GM23338 (cell line): ENCODE measurements around the gene CDYL2. TPM values are rescaled to one million over a fixed set of nuclear protein-coding genes. Genes with fewer than 3 reads are reported as not detected.

Experiments
- ATAC-seq: fragments of 200-7000 bp; cut with Tn5 transposase; 3 replicates; pipeline ENCODE4 v1.9.1; 2020
- DNase-seq: peaks from one replicate; pipeline ENCODE4 v3.0.0-alpha.2; 2015; ENCODE audit warnings: low spot score
- H2AFZ ChIP-seq: fragments of 200-600 bp; sonication (generic); 2 replicates; pipeline ENCODE4 v1.8.0; 2016; ENCODE audit warnings: antibody characterized with exemption, mild to moderate bottlenecking, moderate library complexity
- H3F3A ChIP-seq: fragments of 200-600 bp; sonication (generic); replicated peaks from 2 replicates; pipeline ENCODE4 v1.8.0; 2017; ENCODE audit warnings: antibody characterized with exemption, mixed run types, low read depth
- H3K27ac ChIP-seq: fragments of 200-600 bp; sonication (generic); 2 replicates; pipeline ENCODE4 v1.6.1; 2016; ENCODE audit warnings: low read depth
- H3K27me3 ChIP-seq: fragments of 200-600 bp; sonication (generic); 2 replicates; pipeline ENCODE4 v1.8.0; 2016; ENCODE audit warnings: mild to moderate bottlenecking, mixed run types, moderate library complexity; ENCODE audit not compliant: insufficient read depth
- H3K36me3 ChIP-seq: fragments of 200-600 bp; sonication (generic); 2 replicates; pipeline ENCODE4 v1.8.0; 2016; ENCODE audit warnings: mild to moderate bottlenecking; ENCODE audit not compliant: insufficient read depth
- H3K4me1 ChIP-seq: fragments of 200-600 bp; sonication (generic); 2 replicates; pipeline ENCODE4 v1.8.0; 2016; ENCODE audit warnings: mild to moderate bottlenecking, moderate library complexity; ENCODE audit not compliant: insufficient read depth
- H3K4me2 ChIP-seq: fragments of 200-600 bp; sonication (generic); 2 replicates; pipeline ENCODE4 v1.7.1; 2017; ENCODE audit warnings: mixed run types
- H3K4me3 ChIP-seq: fragments of 200-600 bp; sonication (generic); 2 replicates; pipeline ENCODE4 v1.6.1; 2016; ENCODE audit warnings: mixed run types
- H3K79me2 ChIP-seq: fragments of 200-600 bp; sonication (generic); replicated peaks from 2 replicates; pipeline ENCODE4 v1.8.0; 2017; ENCODE audit warnings: mild to moderate bottlenecking; ENCODE audit not compliant: insufficient read depth
- H3K9me2 ChIP-seq: fragments of 200-600 bp; sonication (generic); 2 replicates; pipeline ENCODE4 v1.8.0; 2017; ENCODE audit not compliant: insufficient read depth
- H4K20me1 ChIP-seq: fragments of 200-600 bp; sonication (generic); replicated peaks from 2 replicates; pipeline ENCODE4 v1.8.0; 2017; ENCODE audit warnings: mild to moderate bottlenecking; ENCODE audit not compliant: insufficient read depth
- H3K27ac Mint-ChIP-seq: 2 replicates; pipeline ENCODE4 v1.8.0; 2020; ENCODE audit warnings: inconsistent platforms, mild to moderate bottlenecking, moderate library complexity, mixed read lengths
- H3K27me3 Mint-ChIP-seq: 3 replicates; pipeline ENCODE4 v1.8.0; 2022; ENCODE audit warnings: low read depth, mild to moderate bottlenecking, moderate library complexity, mixed read lengths, inconsistent platforms; ENCODE audit not compliant: insufficient read depth, poor library complexity
- H3K36me3 Mint-ChIP-seq: 3 replicates; pipeline ENCODE4 v1.8.0; 2021; ENCODE audit warnings: low read depth, mild to moderate bottlenecking, inconsistent platforms, moderate library complexity, mixed read lengths
- H3K4me1 Mint-ChIP-seq: 3 replicates; pipeline ENCODE4 v1.8.0; 2020; ENCODE audit warnings: mild to moderate bottlenecking, inconsistent platforms, mixed read lengths
- H3K4me3 Mint-ChIP-seq: 3 replicates; pipeline ENCODE4 v1.8.0; 2021; ENCODE audit warnings: moderate library complexity, mild to moderate bottlenecking, inconsistent platforms, mixed read lengths
- H3K9me3 Mint-ChIP-seq: 3 replicates; pipeline ENCODE4 v1.8.0; 2020; ENCODE audit warnings: moderate library complexity, mild to moderate bottlenecking, inconsistent platforms, mixed read lengths
- CREB1 ChIP-seq: fragments of 250-450 bp; sonication (Bioruptor Pico); IDR thresholded peaks from 2 replicates; pipeline ENCODE4 v1.5.0; 2020; ENCODE audit warnings: low read depth, mild to moderate bottlenecking, moderate library complexity
- EZH2 ChIP-seq: fragments of 200-600 bp; sonication (generic); IDR thresholded peaks from one replicate; pipeline ENCODE4 v1.8.0; 2017; ENCODE audit warnings: antibody characterized with exemption, mild to moderate bottlenecking, low read depth; ENCODE audit not compliant: unreplicated experiment
- EZH2phosphoT487 ChIP-seq: fragments of 200-600 bp; sonication (generic); IDR thresholded peaks from one replicate; pipeline ENCODE4 v1.8.1; 2018; ENCODE audit warnings: antibody characterized with exemption; ENCODE audit not compliant: unreplicated experiment
- JUNB ChIP-seq: IDR thresholded peaks from one replicate; pipeline ENCODE4 v1.6.1; 2016; ENCODE audit warnings: antibody characterized with exemption; ENCODE audit not compliant: unreplicated experiment
- NANOG ChIP-seq: IDR thresholded peaks from 2 replicates; pipeline ENCODE4 v1.6.1; 2016; ENCODE audit warnings: antibody characterized with exemption, borderline replicate concordance
- POLR2AphosphoS5 ChIP-seq: IDR thresholded peaks from 2 replicates; pipeline ENCODE4 v1.6.1; 2016; ENCODE audit warnings: antibody characterized with exemption, low read depth
- STAT1 ChIP-seq: IDR thresholded peaks from one replicate; pipeline ENCODE4 v1.6.1; 2016; ENCODE audit warnings: antibody characterized with exemption; ENCODE audit not compliant: unreplicated experiment
- ZNF114 ChIP-seq: fragments of 250-450 bp; sonication (Bioruptor Pico); IDR thresholded peaks from 2 replicates; pipeline ENCODE4 v1.5.0; 2020; ENCODE audit warnings: mild to moderate bottlenecking, moderate library complexity
- ZNF331 ChIP-seq: fragments of 250-450 bp; sonication (Bioruptor Pico); IDR thresholded peaks from 2 replicates; pipeline ENCODE4 v1.5.0; 2020; ENCODE audit warnings: low read depth, mild to moderate bottlenecking, moderate library complexity
- polyA plus RNA-seq: library from polyadenylated mRNA; unstranded; fragments of >200 nt; fragmentation: Nextera tagmentation; extraction: Ambion mirVana; gene quantifications from 2 replicates; pipeline ENCODE4 v1.2.1, GENCODE V29; 2016
- total RNA-seq: library from RNA; depleted of rRNA; stranded (reverse); fragments of >200 nt; shearing (Covaris generic); gene quantifications from 2 replicates; pipeline ENCODE4 v1.2.3, GENCODE V29; 2014
- TF ChIP-seq, protein P1 (sequence below): IDR thresholded peaks from 2 replicates; pipeline ENCODE4 v1.6.1; 2016; ENCODE audit warnings: antibody characterized with exemption
- TF ChIP-seq, protein P2 (sequence below): IDR thresholded peaks from one replicate; pipeline ENCODE4 v1.6.1; 2018; ENCODE audit warnings: antibody characterized with exemption; ENCODE audit not compliant: unreplicated experiment
- TF ChIP-seq, protein P3 (sequence below): fragments of 250-450 bp; sonication (Bioruptor Pico); IDR thresholded peaks from 2 replicates; pipeline ENCODE4 v1.5.0; 2020; ENCODE audit warnings: mild to moderate bottlenecking, moderate library complexity
- TF ChIP-seq, protein P4 (sequence below), 2 experiments: fragments of 200-600 bp in 1 of 2; sonication (generic) in 1 of 2; conservative IDR thresholded peaks; 2 replicates each; pipeline versions ENCODE4 v1.5.1 to v1.6.1; 2016 to 2017; ENCODE audit warnings: antibody characterized with exemption in 2 of 2, low read depth in 2 of 2, mild to moderate bottlenecking in 2 of 2, moderate library complexity in 1 of 2

Gene CDYL2
- total and polyA plus RNA-seq, 2 experiments from 2014 or later, result 0.82 to 4.3 TPM

DNA sequence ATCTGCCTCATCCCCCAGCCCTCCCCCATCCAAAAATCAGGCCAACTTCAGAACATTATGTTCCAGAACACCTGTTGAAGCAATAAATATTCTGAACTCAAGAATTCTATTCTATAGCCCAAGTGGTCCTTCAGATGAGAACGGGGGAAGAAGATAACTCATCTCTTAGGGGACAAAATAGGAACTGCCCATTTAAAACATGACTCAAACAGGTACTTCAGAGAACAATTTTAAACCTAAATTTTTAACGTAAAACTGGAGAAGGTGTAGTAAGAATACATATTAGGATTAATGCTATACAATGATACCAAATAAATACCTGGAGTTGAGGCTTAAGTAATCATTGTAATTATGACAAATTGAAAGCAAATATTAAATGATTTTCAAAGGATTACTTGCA lies 112.1 kb downstream of the CDYL2 start:
- Histone ChIP-seq H3F3A (no peaks in the 10 kb centered on the region), H4K20me1 (peaks cover 6% of the 10 kb centered on the region; the same call in 1 of the 2 replicates), H3K4me1 (no peaks in the 10 kb centered on the region), H2AFZ (no peak overlapping the region), H3K4me2 (no peak overlapping the region), H3K9me2 (0 out of 2 replicates have a peak, but pooled peaks cover 5% of the 10 kb centered on the region), H3K4me3 (no peak overlapping the region), H3K79me2 (no peaks in the 10 kb centered on the region), H3K27ac (no peak overlapping the region), H3K27me3 (no peaks in the 10 kb centered on the region), H3K36me3 (no peaks in the 10 kb centered on the region)
- Mint-ChIP-seq H3K4me1 (peaks cover 9% of the 10 kb centered on the region), H3K27ac (no peak overlapping the region), H3K9me3 (no peaks in the 10 kb centered on the region), H3K27me3 (peaks cover 2% of the 10 kb centered on the region), H3K4me3 (no peak overlapping the region), H3K36me3 (no peaks in the 10 kb centered on the region)
- DNase-seq (no peak), ATAC-seq (no peak)
- TF ChIP-seq STAT1 (no peak), CREB1 (no peak), ZNF114 (no peak), POLR2AphosphoS5 (no peak), JUNB (no peak), EZH2phosphoT487 (no peak), EZH2 (no peak), NANOG (no peak), ZNF331 (no peak)
- TF ChIP-seq, protein P1, sequence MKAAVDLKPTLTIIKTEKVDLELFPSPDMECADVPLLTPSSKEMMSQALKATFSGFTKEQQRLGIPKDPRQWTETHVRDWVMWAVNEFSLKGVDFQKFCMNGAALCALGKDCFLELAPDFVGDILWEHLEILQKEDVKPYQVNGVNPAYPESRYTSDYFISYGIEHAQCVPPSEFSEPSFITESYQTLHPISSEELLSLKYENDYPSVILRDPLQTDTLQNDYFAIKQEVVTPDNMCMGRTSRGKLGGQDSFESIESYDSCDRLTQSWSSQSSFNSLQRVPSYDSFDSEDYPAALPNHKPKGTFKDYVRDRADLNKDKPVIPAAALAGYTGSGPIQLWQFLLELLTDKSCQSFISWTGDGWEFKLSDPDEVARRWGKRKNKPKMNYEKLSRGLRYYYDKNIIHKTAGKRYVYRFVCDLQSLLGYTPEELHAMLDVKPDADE, result no peak
- TF ChIP-seq, protein P2, sequence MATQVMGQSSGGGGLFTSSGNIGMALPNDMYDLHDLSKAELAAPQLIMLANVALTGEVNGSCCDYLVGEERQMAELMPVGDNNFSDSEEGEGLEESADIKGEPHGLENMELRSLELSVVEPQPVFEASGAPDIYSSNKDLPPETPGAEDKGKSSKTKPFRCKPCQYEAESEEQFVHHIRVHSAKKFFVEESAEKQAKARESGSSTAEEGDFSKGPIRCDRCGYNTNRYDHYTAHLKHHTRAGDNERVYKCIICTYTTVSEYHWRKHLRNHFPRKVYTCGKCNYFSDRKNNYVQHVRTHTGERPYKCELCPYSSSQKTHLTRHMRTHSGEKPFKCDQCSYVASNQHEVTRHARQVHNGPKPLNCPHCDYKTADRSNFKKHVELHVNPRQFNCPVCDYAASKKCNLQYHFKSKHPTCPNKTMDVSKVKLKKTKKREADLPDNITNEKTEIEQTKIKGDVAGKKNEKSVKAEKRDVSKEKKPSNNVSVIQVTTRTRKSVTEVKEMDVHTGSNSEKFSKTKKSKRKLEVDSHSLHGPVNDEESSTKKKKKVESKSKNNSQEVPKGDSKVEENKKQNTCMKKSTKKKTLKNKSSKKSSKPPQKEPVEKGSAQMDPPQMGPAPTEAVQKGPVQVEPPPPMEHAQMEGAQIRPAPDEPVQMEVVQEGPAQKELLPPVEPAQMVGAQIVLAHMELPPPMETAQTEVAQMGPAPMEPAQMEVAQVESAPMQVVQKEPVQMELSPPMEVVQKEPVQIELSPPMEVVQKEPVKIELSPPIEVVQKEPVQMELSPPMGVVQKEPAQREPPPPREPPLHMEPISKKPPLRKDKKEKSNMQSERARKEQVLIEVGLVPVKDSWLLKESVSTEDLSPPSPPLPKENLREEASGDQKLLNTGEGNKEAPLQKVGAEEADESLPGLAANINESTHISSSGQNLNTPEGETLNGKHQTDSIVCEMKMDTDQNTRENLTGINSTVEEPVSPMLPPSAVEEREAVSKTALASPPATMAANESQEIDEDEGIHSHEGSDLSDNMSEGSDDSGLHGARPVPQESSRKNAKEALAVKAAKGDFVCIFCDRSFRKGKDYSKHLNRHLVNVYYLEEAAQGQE, result no peak
- TF ChIP-seq, protein P3, sequence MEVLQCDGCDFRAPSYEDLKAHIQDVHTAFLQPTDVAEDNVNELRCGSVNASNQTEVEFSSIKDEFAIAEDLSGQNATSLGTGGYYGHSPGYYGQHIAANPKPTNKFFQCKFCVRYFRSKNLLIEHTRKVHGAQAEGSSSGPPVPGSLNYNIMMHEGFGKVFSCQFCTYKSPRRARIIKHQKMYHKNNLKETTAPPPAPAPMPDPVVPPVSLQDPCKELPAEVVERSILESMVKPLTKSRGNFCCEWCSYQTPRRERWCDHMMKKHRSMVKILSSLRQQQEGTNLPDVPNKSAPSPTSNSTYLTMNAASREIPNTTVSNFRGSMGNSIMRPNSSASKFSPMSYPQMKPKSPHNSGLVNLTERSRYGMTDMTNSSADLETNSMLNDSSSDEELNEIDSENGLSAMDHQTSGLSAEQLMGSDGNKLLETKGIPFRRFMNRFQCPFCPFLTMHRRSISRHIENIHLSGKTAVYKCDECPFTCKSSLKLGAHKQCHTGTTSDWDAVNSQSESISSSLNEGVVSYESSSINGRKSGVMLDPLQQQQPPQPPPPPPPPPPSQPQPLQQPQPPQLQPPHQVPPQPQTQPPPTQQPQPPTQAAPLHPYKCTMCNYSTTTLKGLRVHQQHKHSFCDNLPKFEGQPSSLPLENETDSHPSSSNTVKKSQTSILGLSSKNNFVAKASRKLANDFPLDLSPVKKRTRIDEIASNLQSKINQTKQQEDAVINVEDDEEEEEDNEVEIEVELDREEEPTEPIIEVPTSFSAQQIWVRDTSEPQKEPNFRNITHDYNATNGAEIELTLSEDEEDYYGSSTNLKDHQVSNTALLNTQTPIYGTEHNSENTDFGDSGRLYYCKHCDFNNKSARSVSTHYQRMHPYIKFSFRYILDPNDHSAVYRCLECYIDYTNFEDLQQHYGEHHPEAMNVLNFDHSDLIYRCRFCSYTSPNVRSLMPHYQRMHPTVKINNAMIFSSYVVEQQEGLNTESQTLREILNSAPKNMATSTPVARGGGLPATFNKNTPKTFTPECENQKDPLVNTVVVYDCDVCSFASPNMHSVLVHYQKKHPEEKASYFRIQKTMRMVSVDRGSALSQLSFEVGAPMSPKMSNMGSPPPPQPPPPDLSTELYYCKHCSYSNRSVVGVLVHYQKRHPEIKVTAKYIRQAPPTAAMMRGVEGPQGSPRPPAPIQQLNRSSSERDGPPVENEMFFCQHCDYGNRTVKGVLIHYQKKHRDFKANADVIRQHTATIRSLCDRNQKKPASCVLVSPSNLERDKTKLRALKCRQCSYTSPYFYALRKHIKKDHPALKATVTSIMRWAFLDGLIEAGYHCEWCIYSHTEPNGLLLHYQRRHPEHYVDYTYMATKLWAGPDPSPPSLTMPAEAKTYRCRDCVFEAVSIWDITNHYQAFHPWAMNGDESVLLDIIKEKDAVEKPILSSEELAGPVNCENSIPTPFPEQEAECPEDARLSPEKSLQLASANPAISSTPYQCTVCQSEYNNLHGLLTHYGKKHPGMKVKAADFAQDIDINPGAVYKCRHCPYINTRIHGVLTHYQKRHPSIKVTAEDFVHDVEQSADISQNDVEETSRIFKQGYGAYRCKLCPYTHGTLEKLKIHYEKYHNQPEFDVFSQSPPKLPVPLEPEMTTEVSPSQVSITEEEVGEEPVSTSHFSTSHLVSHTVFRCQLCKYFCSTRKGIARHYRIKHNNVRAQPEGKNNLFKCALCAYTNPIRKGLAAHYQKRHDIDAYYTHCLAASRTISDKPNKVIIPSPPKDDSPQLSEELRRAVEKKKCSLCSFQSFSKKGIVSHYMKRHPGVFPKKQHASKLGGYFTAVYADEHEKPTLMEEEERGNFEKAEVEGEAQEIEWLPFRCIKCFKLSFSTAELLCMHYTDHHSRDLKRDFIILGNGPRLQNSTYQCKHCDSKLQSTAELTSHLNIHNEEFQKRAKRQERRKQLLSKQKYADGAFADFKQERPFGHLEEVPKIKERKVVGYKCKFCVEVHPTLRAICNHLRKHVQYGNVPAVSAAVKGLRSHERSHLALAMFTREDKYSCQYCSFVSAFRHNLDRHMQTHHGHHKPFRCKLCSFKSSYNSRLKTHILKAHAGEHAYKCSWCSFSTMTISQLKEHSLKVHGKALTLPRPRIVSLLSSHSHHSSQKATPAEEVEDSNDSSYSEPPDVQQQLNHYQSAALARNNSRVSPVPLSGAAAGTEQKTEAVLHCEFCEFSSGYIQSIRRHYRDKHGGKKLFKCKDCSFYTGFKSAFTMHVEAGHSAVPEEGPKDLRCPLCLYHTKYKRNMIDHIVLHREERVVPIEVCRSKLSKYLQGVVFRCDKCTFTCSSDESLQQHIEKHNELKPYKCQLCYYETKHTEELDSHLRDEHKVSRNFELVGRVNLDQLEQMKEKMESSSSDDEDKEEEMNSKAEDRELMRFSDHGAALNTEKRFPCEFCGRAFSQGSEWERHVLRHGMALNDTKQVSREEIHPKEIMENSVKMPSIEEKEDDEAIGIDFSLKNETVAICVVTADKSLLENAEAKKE (CRISPR knock-in tag), result no peak
- TF ChIP-seq, protein P4, sequence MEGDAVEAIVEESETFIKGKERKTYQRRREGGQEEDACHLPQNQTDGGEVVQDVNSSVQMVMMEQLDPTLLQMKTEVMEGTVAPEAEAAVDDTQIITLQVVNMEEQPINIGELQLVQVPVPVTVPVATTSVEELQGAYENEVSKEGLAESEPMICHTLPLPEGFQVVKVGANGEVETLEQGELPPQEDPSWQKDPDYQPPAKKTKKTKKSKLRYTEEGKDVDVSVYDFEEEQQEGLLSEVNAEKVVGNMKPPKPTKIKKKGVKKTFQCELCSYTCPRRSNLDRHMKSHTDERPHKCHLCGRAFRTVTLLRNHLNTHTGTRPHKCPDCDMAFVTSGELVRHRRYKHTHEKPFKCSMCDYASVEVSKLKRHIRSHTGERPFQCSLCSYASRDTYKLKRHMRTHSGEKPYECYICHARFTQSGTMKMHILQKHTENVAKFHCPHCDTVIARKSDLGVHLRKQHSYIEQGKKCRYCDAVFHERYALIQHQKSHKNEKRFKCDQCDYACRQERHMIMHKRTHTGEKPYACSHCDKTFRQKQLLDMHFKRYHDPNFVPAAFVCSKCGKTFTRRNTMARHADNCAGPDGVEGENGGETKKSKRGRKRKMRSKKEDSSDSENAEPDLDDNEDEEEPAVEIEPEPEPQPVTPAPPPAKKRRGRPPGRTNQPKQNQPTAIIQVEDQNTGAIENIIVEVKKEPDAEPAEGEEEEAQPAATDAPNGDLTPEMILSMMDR (conservative IDR thresholded peaks at IDR 0.05; ENCODE audit: low read depth in 2 of 2), result no peak
